GM19043 (cell line): ENCODE data around the gene ADAMTS1.

Source experiments
- ATAC-seq: cut with Tn5 transposase; IDR thresholded peaks from one replicate; pipeline ENCODE4 v1.9.1; 2021; ENCODE audit warnings: low read depth; ENCODE audit not compliant: unreplicated experiment

Gene ADAMTS1

GRCh38 chr21:26794597-26795411, 50.4 kb downstream of the ADAMTS1 start:
- no peak for ATAC-seq

- no peak for ATAC-seq
These were observed 54.9 kb downstream of the ADAMTS1 start for GRCh38 chr21:26790296-26790695.

DNA sequence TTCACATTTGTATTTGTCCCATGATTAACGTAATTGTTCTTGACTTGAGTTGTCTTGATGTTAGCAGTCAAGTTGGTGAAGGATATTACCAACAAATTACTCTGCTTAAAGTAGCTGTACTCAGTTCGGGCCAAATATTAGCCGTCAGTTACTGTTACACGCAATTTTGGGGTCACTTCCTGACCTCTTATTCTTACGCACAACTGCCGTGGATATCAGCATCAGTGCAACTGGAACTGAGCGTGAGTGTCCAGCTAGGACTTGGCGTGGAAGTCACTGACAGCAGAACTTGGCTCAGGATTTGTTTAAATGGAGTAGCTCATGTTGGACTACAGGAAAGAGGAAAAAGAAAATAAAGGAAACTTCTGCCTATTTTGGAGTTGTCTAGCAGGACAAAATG, 56.4 kb downstream of the ADAMTS1 start:
- no peak for ATAC-seq
